Activated CD4-positive, alpha-beta T cell treated with anti-CD3 and anti-CD28 coated beads for 4 hours (primary cell): Measurements from ENCODE around the gene FRMD4A.
"Not testable (repeated sequence)": the region's sequence is repeated elsewhere in the genome, so short reads cannot be mapped to it uniquely, and the experiment has no call there.

Experiments
- DNase-seq, 2 donors: peaks; one replicate each; pipeline ENCODE4 v3.0.0-alpha.2; 2020

The FRMD4A gene

GRCh38 chr10:13942035-13942434, 388.7 kb downstream of the FRMD4A start:
- no peak for DNase-seq

GRCh38 chr10:13939391-13939790, 391.3 kb downstream of the FRMD4A start:
- no peak for DNase-seq

GRCh38 chr10:13938950-13939349, 391.8 kb downstream of the FRMD4A start:
- no peak for DNase-seq

GRCh38 chr10:13936826-13937225, 393.9 kb downstream of the FRMD4A start:
- no peak for DNase-seq

GRCh38 chr10:13930120-13930519, 400.6 kb downstream of the FRMD4A start:
- DNase-seq = peak; percentile 2 to 5

GRCh38 chr10:13928451-13928850, 402.3 kb downstream of the FRMD4A start:
- no peak for DNase-seq

- DNase-seq = no peak
These were observed 404.5 kb downstream of the FRMD4A start for GRCh38 chr10:13925971-13926780.

- no peak for DNase-seq
These were observed 406.5 kb downstream of the FRMD4A start for GRCh38 chr10:13924040-13924725.

GRCh38 chr10:13922586-13922985, 408.1 kb downstream of the FRMD4A start:
- no peak for DNase-seq

GRCh38 chr10:13921941-13922340, 408.8 kb downstream of the FRMD4A start:
- no peak for DNase-seq

GRCh38 chr10:13921131-13921530, 409.6 kb downstream of the FRMD4A start:
- DNase-seq = not testable (repeated sequence)

GRCh38 chr10:13920465-13920864, 410.3 kb downstream of the FRMD4A start:
- no peak for DNase-seq

- no peak for DNase-seq
These were observed 410.7 kb downstream of the FRMD4A start for GRCh38 chr10:13920031-13920430.

GRCh38 chr10:13917791-13918190, 412.9 kb downstream of the FRMD4A start:
- DNase-seq = no peak

GRCh38 chr10:13916384-13916947, 414.3 kb downstream of the FRMD4A start:
- no peak for DNase-seq

GRCh38 chr10:13915710-13916109, 415.0 kb downstream of the FRMD4A start:
- DNase-seq = no peak

- no peak for DNase-seq
These were observed 416.8 kb downstream of the FRMD4A start for GRCh38 chr10:13913897-13914296.

- DNase-seq = no peak
These were observed 418.8 kb downstream of the FRMD4A start for GRCh38 chr10:13911821-13912520.

GRCh38 chr10:13909516-13910258, 421.0 kb downstream of the FRMD4A start:
- DNase-seq = no peak

- no peak for DNase-seq
These were observed 422.2 kb downstream of the FRMD4A start for GRCh38 chr10:13908475-13908874.

- DNase-seq = no peak
These were observed 423.2 kb downstream of the FRMD4A start for GRCh38 chr10:13907570-13907969.

- DNase-seq = no peak
These were observed 425.4 kb downstream of the FRMD4A start for GRCh38 chr10:13905281-13905680.

GRCh38 chr10:13904064-13904463, 426.7 kb downstream of the FRMD4A start:
- DNase-seq = no peak
